Psoas muscle (tissue), 8 donors: ENCODE results near the gene LAD1. TPM values are rescaled to one million over a fixed set of nuclear protein-coding genes. Genes with fewer than 3 reads are reported as not detected.

Source experiments
- ATAC-seq, 4 donors: fragments of 200-7000 bp; cut with Tn5 transposase; one replicate each; pipeline ENCODE4 v1.9.1; 2020; ENCODE audit warnings: moderate library complexity in 3 of 4, mild to moderate bottlenecking in 2 of 4
- DNase-seq, 2 donors: peaks; one replicate each; pipeline ENCODE4 v3.0.0-alpha.2; 2020
- H3K27ac ChIP-seq: fragments of 200-600 bp; one replicate; pipeline ENCODE4 v1.8.0; 2022
- H3K27me3 ChIP-seq, 3 donors: fragments of 200-600 bp in 1 of 3; one replicate each; pipeline versions ENCODE4 v1.6.1 to v1.8.0; 2013 to 2022; ENCODE audit warnings: low read length in 2 of 3, mild to moderate bottlenecking in 2 of 3, moderate library complexity in 1 of 3; ENCODE audit not compliant: insufficient read depth in 3 of 3
- H3K36me3 ChIP-seq, 2 donors: fragments of 200-600 bp in 1 of 2; one replicate each; pipeline versions ENCODE4 v1.6.1 to v1.8.0; 2013 to 2022; ENCODE audit warnings: low read depth in 1 of 2, mild to moderate bottlenecking in 1 of 2, moderate library complexity in 1 of 2; ENCODE audit not compliant: insufficient read depth in 1 of 2
- H3K4me1 ChIP-seq: fragments of 200-600 bp; one replicate; pipeline ENCODE4 v1.8.0; 2022
- H3K4me3 ChIP-seq: fragments of 200-600 bp; one replicate; pipeline ENCODE4 v1.8.0; 2022; ENCODE audit warnings: mild to moderate bottlenecking
- H3K9me3 ChIP-seq: fragments of 200-600 bp; one replicate; pipeline ENCODE4 v1.8.0; 2022
- CTCF ChIP-seq: fragments of 200-600 bp; IDR thresholded peaks from one replicate; pipeline ENCODE4 v1.8.0; 2022; ENCODE audit warnings: antibody characterized with exemption
- WGBS, 3 donors: extraction: QIAGEN DNeasy Blood & Tissue Kit; methylation state at CpG; one replicate each; pipeline versions ENCODE4 v1.1.6 to v1.1.7; 2013; 5-methylcytosine and 5-hydroxymethylcytosine counted together
- intact Hi-C, 2 donors: fragments of 100-400 bp; cut with DNase I; formaldehyde crosslinking; loops; one replicate each; pipeline versions ENCODE4 v1.11.0 to v1.14.2; 2022
- long read RNA-seq, 2 donors: library from polyadenylated mRNA; unstranded; transcript quantifications; one replicate each; pipeline ENCODE4 v2.0.0, GENCODE V29; 2021
- polyA plus RNA-seq, 3 donors: library from polyadenylated mRNA; stranded (reverse); fragments of 200-250 nt; gene quantifications; one replicate each; pipeline ENCODE4 v1.2.3, GENCODE V29; 2013
- total RNA-seq, 4 donors: library from RNA; stranded (reverse); fragmentation: NEBNext Ultra II Directional in 2 of 4; extraction: Animal tissue kit (Norgen Biotek cat#: 25700) in 2 of 4; gene quantifications; one replicate each; pipeline versions ENCODE4 v1.2.1 to v1.2.4, GENCODE V29; 2021 to 2023
- donor health status: healthy with polysubstance abuse.
- donor health status: DM: no; HTN: no; CAD: no; lungs with moderate emphysema.
- donor health status: Bipolar disorder and iron deficiency.
- donor health status: healthy.
- donor health status: DM: yes; HTN: yes; CAD: no.
- donor health status: DM: no; HTN: no; CAD: no.
- donor health status: DM: no; HTN: no; CAD: no.
- donor health status: DM: yes; HTN: yes; CAD: no.

Gene LAD1
- total RNA-seq (10 to 100 TPM in 2 of 4 donors, 1 to 10 TPM in 1, under 1 TPM in 1; 0.92 to 17.7 (median 6.0) TPM), polyA plus RNA-seq (1 to 10 TPM in 2 of 3 donors, under 1 TPM in 1; 0.23 to 7.4 (median 5.4) TPM)
- long read RNA-seq, donor 1, partial matches to known transcripts: 84 of 1,040 reads
- long read RNA-seq, donor 1, other reads (novel, unspliced or antisense): 956 of 1,040 reads
- long read RNA-seq, donor 2, partial matches to known transcripts: 0 of 2 reads
- long read RNA-seq, donor 2, other reads (novel, unspliced or antisense): 2 of 2 reads

DNA sequence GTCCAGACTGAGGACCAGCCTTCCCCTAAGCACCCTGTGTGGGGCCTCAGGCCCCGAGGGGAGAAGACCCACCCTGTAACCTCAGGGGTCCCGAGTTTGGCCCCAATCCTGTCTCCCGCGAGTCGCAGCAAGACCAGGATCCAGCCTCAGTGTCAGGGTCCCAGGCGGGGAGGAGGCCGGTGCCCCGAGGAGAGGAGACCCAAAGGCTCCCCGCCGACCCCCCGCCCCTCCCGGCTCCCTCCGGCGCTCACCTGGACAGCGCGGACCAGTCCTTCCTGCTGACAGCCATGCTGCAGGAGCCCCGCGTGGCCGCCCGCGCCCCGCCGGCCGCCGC, at the start of gene LAD1:
TSS of gene LAD1 (minus strand) at position 307 of the 334 bp plus-strand sequence. CDS start at position 289, 18 bp downstream.
- DNase-seq (no peak), ATAC-seq (peak in 1 of 4 donors; percentile 5)
- H3K27me3 ChIP-seq: peaks cover 0 to 11% (median 6%) of the 10 kb centered on the region in 3 donors
- WGBS, 3 donors: 39 to 44% (median 43%) methylated on average over 14 to 25 of the region's 25 CpGs
- H3K4me1 ChIP-seq: no peaks in the 10 kb centered on the region
- no peaks in the 10 kb centered on the region for H3K9me3 ChIP-seq
- H3K36me3 ChIP-seq: no peaks in the 10 kb centered on the region
- intact Hi-C loops: no loop called here
- no peak for TF ChIP-seq CTCF
- no peak within 1 kb of the TSS for H3K27ac ChIP-seq
- H3K4me3 ChIP-seq: no peak within 1 kb of the TSS

DNA sequence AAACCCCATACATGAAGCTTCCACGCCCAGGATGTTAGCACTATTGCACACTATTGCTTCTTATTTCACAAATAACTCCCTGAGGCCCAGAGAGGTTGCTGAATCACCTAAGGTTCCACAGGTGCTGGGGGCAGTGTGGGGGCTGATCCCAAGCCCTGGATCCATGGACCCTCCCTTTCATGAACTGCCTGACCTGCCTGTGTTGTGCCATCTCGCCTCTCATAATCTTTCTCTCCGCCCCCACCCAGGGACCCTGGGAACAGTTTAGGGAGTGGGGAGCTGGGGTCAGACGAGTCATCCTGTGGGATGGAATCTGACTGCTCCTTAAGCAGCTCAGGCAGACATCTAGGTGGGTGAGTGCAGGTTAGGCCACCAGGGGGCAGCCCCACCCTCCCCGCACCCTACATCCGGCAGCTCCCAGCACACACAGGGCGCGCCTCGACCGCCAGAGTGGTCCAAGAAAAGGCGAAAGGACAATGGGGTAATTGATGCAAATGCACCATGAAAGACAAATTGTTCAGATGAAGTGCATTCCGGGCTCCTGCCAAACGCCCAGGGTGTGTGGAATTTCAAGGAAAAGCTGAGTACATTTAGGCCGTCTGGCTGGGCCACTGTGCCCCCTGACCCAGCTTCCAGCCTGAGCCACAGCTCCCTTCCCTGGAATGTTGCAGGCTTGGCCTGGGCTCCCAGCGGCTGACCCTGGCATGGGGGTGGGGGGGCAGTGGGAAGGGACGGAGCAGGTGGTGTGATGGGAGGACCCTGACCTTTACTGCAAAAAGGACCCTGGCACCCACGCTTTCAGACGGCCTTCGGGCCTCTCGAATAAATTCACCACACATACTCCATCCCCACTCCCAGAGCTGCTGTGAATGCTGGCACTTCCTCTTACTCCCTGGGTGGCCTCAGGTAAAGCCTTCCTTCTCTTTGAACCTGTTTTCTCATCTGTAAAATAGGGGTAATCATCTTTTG, 49.1 kb upstream of the LAD1 start:
- intact Hi-C loops: loop anchor here (2.0 to 5.0 kb wide), 3 partner anchors 33 to 65 kb away; no protein-coding TSS in a partner anchor
- WGBS, 3 donors: 19 to 37% (median 24%) methylated on average over 19 to 20 of the region's 20 CpGs
- DNase-seq (peak; percentile 82 to 90), ATAC-seq (peak; percentile 93 to 98 (median 96))
- no peak overlapping the region for H3K4me3 ChIP-seq
- peak; percentile 88 for TF ChIP-seq CTCF
- no peaks in the 10 kb centered on the region for H3K27me3 ChIP-seq
- H3K36me3 ChIP-seq: no peaks in the 10 kb centered on the region
- no peaks in the 10 kb centered on the region for H3K9me3 ChIP-seq
- peaks cover 21% of the 10 kb centered on the region for H3K4me1 ChIP-seq
- peak overlapping the region; percentile 46 for H3K27ac ChIP-seq

DNA sequence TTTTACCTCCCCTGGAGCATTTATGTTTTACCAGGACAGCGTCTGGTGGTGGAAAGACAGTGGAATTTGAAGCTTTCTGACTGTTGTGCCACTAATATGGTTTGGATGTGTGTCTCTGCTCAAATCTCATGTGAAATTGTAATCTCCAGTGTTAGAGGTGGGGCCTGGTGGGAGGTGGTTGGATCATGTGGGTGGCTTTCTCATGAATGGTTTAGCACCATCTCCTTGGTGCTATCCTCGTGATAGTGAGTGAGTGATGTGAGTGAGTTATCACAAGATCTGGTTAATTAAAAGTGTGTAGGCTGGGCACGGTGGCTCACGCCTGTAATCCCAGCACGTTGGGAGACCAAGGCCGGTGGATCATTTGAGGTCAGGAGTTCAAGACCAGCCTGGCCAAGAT, 46.2 kb upstream of the LAD1 start:
- Histone ChIP-seq H3K27me3 (no peaks in the 10 kb centered on the region), H3K4me3 (no peak overlapping the region), H3K36me3 (no peaks in the 10 kb centered on the region), H3K4me1 (peaks cover 13% of the 10 kb centered on the region), H3K9me3 (no peaks in the 10 kb centered on the region), H3K27ac (no peak overlapping the region)
- 93 to 98% (median 93%) methylated on average over 6 of the region's 6 CpGs for WGBS, 3 donors
- intact Hi-C loops: loop anchor here in 1 of 2 donors (5.0 kb wide), 1 partner anchor 37 kb away; no protein-coding TSS in a partner anchor
- no peak for DNase-seq
- no peak for ATAC-seq
- TF ChIP-seq CTCF: no peak

DNA sequence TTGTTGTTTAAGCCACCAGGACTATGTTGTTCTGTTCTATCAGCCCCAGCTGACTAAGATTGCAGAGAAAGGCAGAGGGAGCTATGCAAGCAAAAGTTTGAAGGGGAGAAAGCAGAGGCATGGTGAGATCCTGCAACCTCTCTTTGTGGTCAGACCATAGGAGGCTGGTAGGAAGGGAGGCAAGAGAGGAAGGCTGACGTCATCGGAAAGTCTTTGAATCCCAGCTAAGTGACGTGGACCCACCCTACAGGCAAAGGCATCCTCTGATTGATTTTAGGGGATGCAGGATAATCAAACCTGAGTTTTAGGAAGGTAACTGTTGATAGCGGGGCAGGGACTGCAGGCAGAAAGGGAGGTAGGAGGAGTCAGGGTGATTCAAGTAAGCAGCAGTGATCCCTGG, 45.7 kb upstream of the LAD1 start:
- H3K4me3 ChIP-seq: no peak overlapping the region
- DNase-seq: no peak
- no peak overlapping the region for H3K27ac ChIP-seq
- no peak for ATAC-seq
- H3K36me3 ChIP-seq: no peaks in the 10 kb centered on the region
- no peak for TF ChIP-seq CTCF
- H3K9me3 ChIP-seq: no peaks in the 10 kb centered on the region
- no peaks in the 10 kb centered on the region for H3K27me3 ChIP-seq
- intact Hi-C loops: loop anchor here in 1 of 2 donors (5.0 kb wide), 1 partner anchor 38 kb away; no protein-coding TSS in a partner anchor
- 85 to 92% (median 92%) methylated on average over 4 of the region's 4 CpGs for WGBS, 3 donors
- peaks cover 12% of the 10 kb centered on the region for H3K4me1 ChIP-seq
